ENCODE data around the gene LHPP. TPM values are rescaled to one million over a fixed set of nuclear protein-coding genes. Genes with fewer than 3 reads are reported as not detected.

The LHPP gene
- total and polyA plus RNA-seq, 10 of the 15 experiments (the other 5 are each of a cell fraction or from before 2014, with no cell fraction given): 0.79 to 9.8 (median 6.7) TPM

DNA sequence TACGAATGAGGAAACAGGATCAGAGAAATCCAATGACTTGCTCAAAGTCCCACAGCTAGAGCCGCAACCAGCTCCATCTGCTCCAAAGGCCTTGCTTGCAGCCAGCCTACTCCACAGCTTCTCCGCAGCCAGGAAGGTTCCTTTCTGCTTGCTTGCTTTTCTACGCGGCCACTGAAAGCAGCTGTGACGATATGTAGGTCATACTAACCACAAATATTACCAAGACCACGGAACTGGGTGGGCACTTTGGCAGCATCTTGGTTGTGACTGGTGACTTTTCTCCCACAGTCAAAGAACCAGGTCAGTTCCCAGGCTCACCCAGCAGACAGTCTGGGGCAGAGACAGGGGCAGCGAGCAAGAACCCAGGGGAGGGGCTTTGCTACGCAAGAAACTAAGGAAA lies 196.2 kb downstream of the LHPP start:
- Histone ChIP-seq H3K4me2 (ENCODE audit: control insufficient read depth, insufficient read depth) (peak overlapping the region; percentile 54; the same call in 1 of the 2 replicates), H3K27ac (ENCODE audit: control insufficient read depth, insufficient read depth) (peak overlapping the region; percentile 6; the same call in 1 of the 2 replicates), H3K4me1 (ENCODE audit: control insufficient read depth, insufficient read depth, low read length) (peaks cover 13% of the 10 kb centered on the region), H3K4me3 (no peak overlapping the region), H3K27me3 (replicated peaks in 1 of 2; ENCODE audit: control insufficient read depth in 2 of 2, insufficient read depth in 2 of 2, low read length in 1 of 2) (no peaks in the 10 kb centered on the region), H3K9me3 (replicated peaks; ENCODE audit: control insufficient read depth, insufficient read depth, low read length) (no peaks in the 10 kb centered on the region), H2AFZ (ENCODE audit: control insufficient read depth, low read depth, low read length) (no peak overlapping the region), H3K9ac (ENCODE audit: control insufficient read depth, insufficient read depth, low read length) (no peak overlapping the region), H3K36me3 (ENCODE audit: control insufficient read depth in 2 of 2, insufficient read depth in 2 of 2, low read length in 1 of 2) (peaks cover 6 to 9% of the 10 kb centered on the region in 2 experiments), H3K79me2 (ENCODE audit: control insufficient read depth, insufficient read depth, low read length) (no peaks in the 10 kb centered on the region; the same call in 1 of the 2 replicates), H4K20me1 (ENCODE audit: control insufficient read depth, insufficient read depth) (peaks cover 4% of the 10 kb centered on the region; the same call in 1 of the 2 replicates)
- ATAC-seq: peak; percentile 85
- ChIA-PET CTCF (interaction anchor here (1.2 kb wide), 1 partner anchor 83 kb away, joined by 6 read pairs; no protein-coding TSS in a partner anchor), SMC1A (ENCODE audit: uncharacterized antibody, unreplicated experiment) (interaction anchor here (0.7 to 4.0 kb wide), 5 partner anchors 30 to 83 kb away, joined by 3 to 24 read pairs (median 3); no protein-coding TSS in a partner anchor), POLR2A (interaction anchor here (0.8 kb wide), 1 partner anchor 83 kb away, joined by 3 read pairs; no protein-coding TSS in a partner anchor), RAD21 (ENCODE audit: unreplicated experiment) (interaction anchor here (1.2 to 1.6 kb wide), 2 partner anchors 31 to 83 kb away, joined by 3 to 6 read pairs; no protein-coding TSS in a partner anchor)
- in situ Hi-C loops (cut with MboI): no loop called here
- intact Hi-C loops (cut with micrococcal nuclease; ENCODE audit: unreplicated experiment): no loop called here
- BruUV-seq (replicated peaks): no TSS peak
- 34% methylated on average over 9 of the region's 9 CpGs for WGBS (ENCODE audit: insufficient coverage, insufficient replicate concordance, low lambda C conversion rate, missing lambda C conversion rate)
- TF ChIP-seq IKZF1 (conservative IDR thresholded peaks at IDR 0.05) (peak; percentile 31; the same call in 1 of the 2 replicates), NFXL1 (IDR thresholded peaks at IDR 0.05; ENCODE audit: borderline replicate concordance) (no peak), BACH1 (IDR thresholded peaks at IDR 0.05; ENCODE audit: borderline replicate concordance) (no peak), MEF2A (IDR thresholded peaks at IDR 0.05; ENCODE audit: insufficient read depth, low read depth, low read length) (no peak), HDGF (IDR thresholded peaks at IDR 0.05) (no peak), RUNX3 (IDR thresholded peaks at IDR 0.05; ENCODE audit: low read length) (peak; percentile 78), EED (IDR thresholded peaks at IDR 0.05; ENCODE audit: low read depth) (0 out of 2 replicates have a peak, but pooled peaks have one; percentile 22), BHLHE40 (IDR thresholded peaks at IDR 0.05; ENCODE audit: borderline replicate concordance in 1 of 2, low read depth in 2 of 2, low read length in 1 of 2) (0 out of 4 replicates have a peak, but pooled peaks of 1 of the 2 experiments have one; percentile 18), SPI1 (IDR thresholded peaks at IDR 0.05; ENCODE audit: borderline replicate concordance, insufficient read depth, low read depth, low read length) (peak; percentile 14; the same call in 1 of the 2 replicates), POU2F2 (IDR thresholded peaks at IDR 0.05; ENCODE audit: borderline replicate concordance, low read depth, low read length) (no peak), PAX5 (IDR thresholded peaks at IDR 0.05; ENCODE audit: borderline replicate concordance, low read depth, low read length) (peak; percentile 79; the same call in 1 of the 2 replicates), IKZF2 (IDR thresholded peaks at IDR 0.05) (no peak)
- TF ChIP-seq, protein P1, sequence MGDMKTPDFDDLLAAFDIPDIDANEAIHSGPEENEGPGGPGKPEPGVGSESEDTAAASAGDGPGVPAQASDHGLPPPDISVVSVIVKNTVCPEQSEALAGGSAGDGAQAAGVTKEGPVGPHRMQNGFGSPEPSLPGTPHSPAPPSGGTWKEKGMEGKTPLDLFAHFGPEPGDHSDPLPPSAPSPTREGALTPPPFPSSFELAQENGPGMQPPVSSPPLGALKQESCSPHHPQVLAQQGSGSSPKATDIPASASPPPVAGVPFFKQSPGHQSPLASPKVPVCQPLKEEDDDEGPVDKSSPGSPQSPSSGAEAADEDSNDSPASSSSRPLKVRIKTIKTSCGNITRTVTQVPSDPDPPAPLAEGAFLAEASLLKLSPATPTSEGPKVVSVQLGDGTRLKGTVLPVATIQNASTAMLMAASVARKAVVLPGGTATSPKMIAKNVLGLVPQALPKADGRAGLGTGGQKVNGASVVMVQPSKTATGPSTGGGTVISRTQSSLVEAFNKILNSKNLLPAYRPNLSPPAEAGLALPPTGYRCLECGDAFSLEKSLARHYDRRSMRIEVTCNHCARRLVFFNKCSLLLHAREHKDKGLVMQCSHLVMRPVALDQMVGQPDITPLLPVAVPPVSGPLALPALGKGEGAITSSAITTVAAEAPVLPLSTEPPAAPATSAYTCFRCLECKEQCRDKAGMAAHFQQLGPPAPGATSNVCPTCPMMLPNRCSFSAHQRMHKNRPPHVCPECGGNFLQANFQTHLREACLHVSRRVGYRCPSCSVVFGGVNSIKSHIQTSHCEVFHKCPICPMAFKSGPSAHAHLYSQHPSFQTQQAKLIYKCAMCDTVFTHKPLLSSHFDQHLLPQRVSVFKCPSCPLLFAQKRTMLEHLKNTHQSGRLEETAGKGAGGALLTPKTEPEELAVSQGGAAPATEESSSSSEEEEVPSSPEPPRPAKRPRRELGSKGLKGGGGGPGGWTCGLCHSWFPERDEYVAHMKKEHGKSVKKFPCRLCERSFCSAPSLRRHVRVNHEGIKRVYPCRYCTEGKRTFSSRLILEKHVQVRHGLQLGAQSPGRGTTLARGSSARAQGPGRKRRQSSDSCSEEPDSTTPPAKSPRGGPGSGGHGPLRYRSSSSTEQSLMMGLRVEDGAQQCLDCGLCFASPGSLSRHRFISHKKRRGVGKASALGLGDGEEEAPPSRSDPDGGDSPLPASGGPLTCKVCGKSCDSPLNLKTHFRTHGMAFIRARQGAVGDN (IDR thresholded peaks at IDR 0.05): 0 out of 2 replicates have a peak, but pooled peaks have one; percentile 18
- DNase-seq (ENCODE audit: low read depth, low spot score): peak; percentile 40
- no peak for FAIRE-seq
